H1 (cell line): Measurements from ENCODE around the gene GGN. TPM values are rescaled to one million over a fixed set of nuclear protein-coding genes. Genes with fewer than 3 reads are reported as not detected.

ENCODE experiments used
- KDM5A ChIP-seq: fragments of 200-600 bp; IDR thresholded peaks from 2 replicates; pipeline ENCODE4 v1.7.1; 2012; ENCODE audit warnings: mild to moderate bottlenecking, low read length, inconsistent platforms, mixed read lengths
- NRF1 ChIP-seq: IDR thresholded peaks from 2 replicates; pipeline ENCODE4 v1.6.1; 2011; ENCODE audit warnings: mild to moderate bottlenecking, low read depth, low read length, improper control_type of control experiment
- SIN3A ChIP-seq, 2 experiments: IDR thresholded peaks in 1 of 2; conservative IDR thresholded peaks in 1 of 2; 2 replicates each; pipeline ENCODE4 v1.6.1; 2011 to 2012; ENCODE audit warnings: low read length in 2 of 2, improper control_type of control experiment in 1 of 2, low read depth in 1 of 2, mild to moderate bottlenecking in 1 of 2
- SP4 ChIP-seq: IDR thresholded peaks from 2 replicates; pipeline ENCODE4 v1.6.1; 2012; ENCODE audit warnings: low read length, inconsistent platforms
- polyA plus RNA-seq, 7 experiments: library from polyadenylated mRNA; depleted of rRNA in 3 of 7; stranded (reverse) in 5 of 7; unstranded in 2 of 7; fragments of >200 nt in 5 of 7; fragments of 200-250 nt in 2 of 7; gene quantifications; 1 replicate in 5 of 7; 2 replicates in 1 of 7; 4 replicates in 1 of 7; pipeline versions ENCODE4 v1.2.1 to v1.2.3, GENCODE V29; 2011 to 2013; ENCODE audit warnings: missing spikeins in 2 of 7, mixed read lengths in 2 of 7
- total RNA-seq: library from RNA; stranded (reverse); fragmentation: NEBNext Ultra II Directional; extraction: Animal tissue kit (Norgen Biotek cat#: 25700); gene quantifications from 2 replicates; pipeline ENCODE4 v1.2.1, GENCODE V29; 2021
- TF ChIP-seq, protein P1 (sequence below): IDR thresholded peaks from 2 replicates; pipeline ENCODE4 v1.6.1; 2011; ENCODE audit warnings: low read length, improper control_type of control experiment
- TF ChIP-seq, protein P2 (sequence below): fragments of 300-600 bp; sonication (generic); IDR thresholded peaks from 2 replicates; pipeline ENCODE4 v1.7.1; 2012; ENCODE audit warnings: low read length, moderate library complexity, mild to moderate bottlenecking, inconsistent platforms; ENCODE audit not compliant: insufficient replicate concordance

Gene GGN
- total and polyA plus RNA-seq, 2 of the 8 experiments (the other 6 are each of a cell fraction or from before 2014, with no cell fraction given) = 0.47 to 1.2 TPM

GRCh38 chr19:38429811-38430156 lies 42.0 kb upstream of the GGN start (continued):
- TF ChIP-seq, protein P1, sequence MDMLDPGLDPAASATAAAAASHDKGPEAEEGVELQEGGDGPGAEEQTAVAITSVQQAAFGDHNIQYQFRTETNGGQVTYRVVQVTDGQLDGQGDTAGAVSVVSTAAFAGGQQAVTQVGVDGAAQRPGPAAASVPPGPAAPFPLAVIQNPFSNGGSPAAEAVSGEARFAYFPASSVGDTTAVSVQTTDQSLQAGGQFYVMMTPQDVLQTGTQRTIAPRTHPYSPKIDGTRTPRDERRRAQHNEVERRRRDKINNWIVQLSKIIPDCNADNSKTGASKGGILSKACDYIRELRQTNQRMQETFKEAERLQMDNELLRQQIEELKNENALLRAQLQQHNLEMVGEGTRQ = no peak
- TF ChIP-seq NRF1 (no peak), SP4 (no peak), KDM5A (no peak), SIN3A (conservative IDR thresholded peaks at IDR 0.05 in 1 of 2, IDR thresholded peaks at IDR 0.05 in 1 of 2; ENCODE audit: low read depth in 1 of 2, low read length in 2 of 2) (no peak)
- TF ChIP-seq, protein P2, sequence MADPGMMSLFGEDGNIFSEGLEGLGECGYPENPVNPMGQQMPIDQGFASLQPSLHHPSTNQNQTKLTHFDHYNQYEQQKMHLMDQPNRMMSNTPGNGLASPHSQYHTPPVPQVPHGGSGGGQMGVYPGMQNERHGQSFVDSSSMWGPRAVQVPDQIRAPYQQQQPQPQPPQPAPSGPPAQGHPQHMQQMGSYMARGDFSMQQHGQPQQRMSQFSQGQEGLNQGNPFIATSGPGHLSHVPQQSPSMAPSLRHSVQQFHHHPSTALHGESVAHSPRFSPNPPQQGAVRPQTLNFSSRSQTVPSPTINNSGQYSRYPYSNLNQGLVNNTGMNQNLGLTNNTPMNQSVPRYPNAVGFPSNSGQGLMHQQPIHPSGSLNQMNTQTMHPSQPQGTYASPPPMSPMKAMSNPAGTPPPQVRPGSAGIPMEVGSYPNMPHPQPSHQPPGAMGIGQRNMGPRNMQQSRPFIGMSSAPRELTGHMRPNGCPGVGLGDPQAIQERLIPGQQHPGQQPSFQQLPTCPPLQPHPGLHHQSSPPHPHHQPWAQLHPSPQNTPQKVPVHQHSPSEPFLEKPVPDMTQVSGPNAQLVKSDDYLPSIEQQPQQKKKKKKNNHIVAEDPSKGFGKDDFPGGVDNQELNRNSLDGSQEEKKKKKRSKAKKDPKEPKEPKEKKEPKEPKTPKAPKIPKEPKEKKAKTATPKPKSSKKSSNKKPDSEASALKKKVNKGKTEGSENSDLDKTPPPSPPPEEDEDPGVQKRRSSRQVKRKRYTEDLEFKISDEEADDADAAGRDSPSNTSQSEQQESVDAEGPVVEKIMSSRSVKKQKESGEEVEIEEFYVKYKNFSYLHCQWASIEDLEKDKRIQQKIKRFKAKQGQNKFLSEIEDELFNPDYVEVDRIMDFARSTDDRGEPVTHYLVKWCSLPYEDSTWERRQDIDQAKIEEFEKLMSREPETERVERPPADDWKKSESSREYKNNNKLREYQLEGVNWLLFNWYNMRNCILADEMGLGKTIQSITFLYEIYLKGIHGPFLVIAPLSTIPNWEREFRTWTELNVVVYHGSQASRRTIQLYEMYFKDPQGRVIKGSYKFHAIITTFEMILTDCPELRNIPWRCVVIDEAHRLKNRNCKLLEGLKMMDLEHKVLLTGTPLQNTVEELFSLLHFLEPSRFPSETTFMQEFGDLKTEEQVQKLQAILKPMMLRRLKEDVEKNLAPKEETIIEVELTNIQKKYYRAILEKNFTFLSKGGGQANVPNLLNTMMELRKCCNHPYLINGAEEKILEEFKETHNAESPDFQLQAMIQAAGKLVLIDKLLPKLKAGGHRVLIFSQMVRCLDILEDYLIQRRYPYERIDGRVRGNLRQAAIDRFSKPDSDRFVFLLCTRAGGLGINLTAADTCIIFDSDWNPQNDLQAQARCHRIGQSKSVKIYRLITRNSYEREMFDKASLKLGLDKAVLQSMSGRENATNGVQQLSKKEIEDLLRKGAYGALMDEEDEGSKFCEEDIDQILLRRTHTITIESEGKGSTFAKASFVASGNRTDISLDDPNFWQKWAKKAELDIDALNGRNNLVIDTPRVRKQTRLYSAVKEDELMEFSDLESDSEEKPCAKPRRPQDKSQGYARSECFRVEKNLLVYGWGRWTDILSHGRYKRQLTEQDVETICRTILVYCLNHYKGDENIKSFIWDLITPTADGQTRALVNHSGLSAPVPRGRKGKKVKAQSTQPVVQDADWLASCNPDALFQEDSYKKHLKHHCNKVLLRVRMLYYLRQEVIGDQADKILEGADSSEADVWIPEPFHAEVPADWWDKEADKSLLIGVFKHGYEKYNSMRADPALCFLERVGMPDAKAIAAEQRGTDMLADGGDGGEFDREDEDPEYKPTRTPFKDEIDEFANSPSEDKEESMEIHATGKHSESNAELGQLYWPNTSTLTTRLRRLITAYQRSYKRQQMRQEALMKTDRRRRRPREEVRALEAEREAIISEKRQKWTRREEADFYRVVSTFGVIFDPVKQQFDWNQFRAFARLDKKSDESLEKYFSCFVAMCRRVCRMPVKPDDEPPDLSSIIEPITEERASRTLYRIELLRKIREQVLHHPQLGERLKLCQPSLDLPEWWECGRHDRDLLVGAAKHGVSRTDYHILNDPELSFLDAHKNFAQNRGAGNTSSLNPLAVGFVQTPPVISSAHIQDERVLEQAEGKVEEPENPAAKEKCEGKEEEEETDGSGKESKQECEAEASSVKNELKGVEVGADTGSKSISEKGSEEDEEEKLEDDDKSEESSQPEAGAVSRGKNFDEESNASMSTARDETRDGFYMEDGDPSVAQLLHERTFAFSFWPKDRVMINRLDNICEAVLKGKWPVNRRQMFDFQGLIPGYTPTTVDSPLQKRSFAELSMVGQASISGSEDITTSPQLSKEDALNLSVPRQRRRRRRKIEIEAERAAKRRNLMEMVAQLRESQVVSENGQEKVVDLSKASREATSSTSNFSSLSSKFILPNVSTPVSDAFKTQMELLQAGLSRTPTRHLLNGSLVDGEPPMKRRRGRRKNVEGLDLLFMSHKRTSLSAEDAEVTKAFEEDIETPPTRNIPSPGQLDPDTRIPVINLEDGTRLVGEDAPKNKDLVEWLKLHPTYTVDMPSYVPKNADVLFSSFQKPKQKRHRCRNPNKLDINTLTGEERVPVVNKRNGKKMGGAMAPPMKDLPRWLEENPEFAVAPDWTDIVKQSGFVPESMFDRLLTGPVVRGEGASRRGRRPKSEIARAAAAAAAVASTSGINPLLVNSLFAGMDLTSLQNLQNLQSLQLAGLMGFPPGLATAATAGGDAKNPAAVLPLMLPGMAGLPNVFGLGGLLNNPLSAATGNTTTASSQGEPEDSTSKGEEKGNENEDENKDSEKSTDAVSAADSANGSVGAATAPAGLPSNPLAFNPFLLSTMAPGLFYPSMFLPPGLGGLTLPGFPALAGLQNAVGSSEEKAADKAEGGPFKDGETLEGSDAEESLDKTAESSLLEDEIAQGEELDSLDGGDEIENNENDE = no peak
